ENCODE data around the gene BEGAIN.

- no peak for TF ChIP-seq POLR2A (IDR thresholded peaks at IDR 0.05)
- no peak for TF ChIP-seq CTCF (IDR thresholded peaks at IDR 0.05)
Measured at GRCh38 chr14:100616854-100617409, 29.7 kb upstream of the BEGAIN start.
